GM03348 (cell line): ENCODE data around the gene DUSP28.
A peak's percentile ranks its signal among the peaks of the same experiment; 100 is the strongest.
"Not testable (repeated sequence)": the region's sequence is repeated elsewhere in the genome, so short reads cannot be mapped to it uniquely, and the experiment has no call there.

ENCODE experiments used
- DNase-seq: peaks from one replicate; pipeline ENCODE4 v3.0.0; 2012; ENCODE audit warnings: low spot score

DUSP28 gene, protein sequence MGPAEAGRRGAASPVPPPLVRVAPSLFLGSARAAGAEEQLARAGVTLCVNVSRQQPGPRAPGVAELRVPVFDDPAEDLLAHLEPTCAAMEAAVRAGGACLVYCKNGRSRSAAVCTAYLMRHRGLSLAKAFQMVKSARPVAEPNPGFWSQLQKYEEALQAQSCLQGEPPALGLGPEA

DNA sequence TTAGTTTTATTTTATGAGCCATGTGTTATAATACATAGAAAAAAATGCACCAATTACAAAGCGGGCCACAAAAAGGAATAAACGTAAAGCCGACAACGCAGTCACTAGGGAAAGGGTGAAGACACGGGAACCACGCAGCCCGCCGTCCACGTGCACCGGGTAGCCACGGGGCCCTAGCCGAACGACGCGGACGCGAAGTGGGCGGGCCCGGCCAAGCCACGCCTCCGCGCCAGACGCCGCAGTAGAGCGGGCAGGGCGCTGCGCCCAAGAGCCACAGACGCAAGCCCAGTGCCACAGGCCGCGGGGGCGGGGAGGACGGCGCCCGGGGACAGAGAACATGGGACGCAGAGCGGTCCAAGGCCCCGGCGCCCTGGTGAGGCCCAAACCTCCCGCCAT is at the start of gene DUSP28:
Gene DUSP28, plus strand, starts transcription at position 274 of the 396 bp plus-strand sequence. CDS start 328 bp downstream, outside the sequence.
- DNase-seq: peak; percentile 96

DNA sequence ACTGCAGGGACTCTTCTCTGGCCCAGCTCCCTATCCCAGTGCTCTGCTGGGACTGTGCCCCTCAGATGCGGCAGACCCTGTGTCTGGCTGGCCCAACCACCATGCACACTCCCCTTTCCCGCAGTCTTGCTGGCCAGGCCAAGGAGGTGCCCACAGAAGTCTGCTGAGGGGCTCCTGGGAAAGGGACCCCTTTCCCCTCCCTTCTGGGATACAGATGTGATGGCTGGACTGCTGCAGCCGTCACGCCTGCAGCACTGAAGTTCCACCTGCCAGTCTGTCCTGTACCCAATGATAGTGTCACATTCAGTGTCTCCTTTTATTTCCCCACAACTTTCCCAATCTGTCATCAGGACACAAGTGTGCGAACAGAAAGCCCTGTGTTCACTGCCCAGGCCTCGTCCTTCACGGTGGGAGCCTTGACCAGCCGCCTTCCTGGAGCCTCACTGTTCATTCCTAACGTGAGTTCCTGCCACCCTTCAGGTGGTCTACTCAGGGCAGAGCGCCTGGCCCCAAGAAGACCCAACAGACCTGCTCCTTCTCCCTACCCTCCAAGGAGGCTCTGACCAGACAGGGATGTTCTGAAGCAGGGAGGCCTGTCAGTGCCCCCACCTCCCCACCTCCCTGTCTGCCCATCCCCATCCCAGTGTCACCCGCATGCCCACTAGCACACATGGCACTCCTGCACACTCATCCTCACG is 49.5 kb upstream of the DUSP28 start:
- DNase-seq: peak; percentile 2

DNA sequence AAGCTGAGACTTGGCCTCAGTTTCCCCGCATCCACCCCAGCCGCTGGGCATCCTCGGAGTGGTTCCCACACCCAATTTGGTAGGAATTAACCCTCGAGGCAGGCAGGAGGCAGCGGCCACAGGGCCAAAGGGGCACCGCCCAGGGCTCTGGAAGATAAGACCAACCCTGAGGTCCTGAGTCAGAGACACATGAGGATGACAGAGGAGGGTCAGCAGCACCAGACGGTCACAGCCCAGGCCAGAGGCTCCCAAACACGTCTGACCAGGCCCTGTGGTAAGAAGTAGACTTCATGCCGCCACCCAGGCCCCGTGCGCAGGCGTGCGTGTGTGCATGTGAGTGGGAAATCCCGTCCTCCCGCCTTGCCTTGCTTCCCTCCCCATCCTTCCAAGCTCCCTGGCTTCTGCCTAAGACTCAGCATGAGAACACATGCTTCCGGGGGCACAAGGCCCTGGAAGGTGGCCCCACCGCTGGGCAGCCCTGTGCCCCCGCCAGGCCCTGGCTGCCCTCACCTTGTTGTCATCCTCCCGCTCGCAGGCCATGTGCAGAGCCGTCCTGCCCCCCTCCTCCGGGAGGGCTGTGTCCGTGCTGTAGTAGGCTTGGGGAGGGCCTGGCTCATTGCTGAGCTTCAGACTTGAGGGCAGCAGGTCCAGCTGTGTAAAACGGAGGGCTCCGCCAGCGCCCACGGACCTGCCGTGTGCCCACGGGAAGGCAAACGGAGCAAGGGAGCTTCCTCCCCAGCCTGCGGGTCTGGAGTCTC is 48.6 kb upstream of the DUSP28 start:
- no peak for DNase-seq

DNA sequence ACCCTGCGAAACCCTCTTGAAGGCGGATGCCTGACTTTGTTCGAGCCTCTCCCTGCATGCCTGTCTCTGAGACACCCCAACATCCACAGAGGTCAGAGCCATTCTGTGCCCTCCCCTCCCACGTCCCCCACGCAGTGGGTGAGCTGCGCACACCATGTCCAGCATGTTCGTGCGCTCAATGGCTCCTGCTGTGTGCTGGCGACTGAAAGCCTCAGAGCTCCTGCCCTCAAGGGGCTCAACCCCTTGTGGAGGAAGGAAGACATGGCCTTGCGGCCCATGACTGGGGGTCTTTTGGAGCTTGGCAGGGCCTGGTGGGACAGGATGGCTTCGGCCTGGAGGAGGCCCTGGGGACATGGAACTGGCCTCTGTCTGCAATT is 48.1 kb upstream of the DUSP28 start:
- DNase-seq: no peak

DNA sequence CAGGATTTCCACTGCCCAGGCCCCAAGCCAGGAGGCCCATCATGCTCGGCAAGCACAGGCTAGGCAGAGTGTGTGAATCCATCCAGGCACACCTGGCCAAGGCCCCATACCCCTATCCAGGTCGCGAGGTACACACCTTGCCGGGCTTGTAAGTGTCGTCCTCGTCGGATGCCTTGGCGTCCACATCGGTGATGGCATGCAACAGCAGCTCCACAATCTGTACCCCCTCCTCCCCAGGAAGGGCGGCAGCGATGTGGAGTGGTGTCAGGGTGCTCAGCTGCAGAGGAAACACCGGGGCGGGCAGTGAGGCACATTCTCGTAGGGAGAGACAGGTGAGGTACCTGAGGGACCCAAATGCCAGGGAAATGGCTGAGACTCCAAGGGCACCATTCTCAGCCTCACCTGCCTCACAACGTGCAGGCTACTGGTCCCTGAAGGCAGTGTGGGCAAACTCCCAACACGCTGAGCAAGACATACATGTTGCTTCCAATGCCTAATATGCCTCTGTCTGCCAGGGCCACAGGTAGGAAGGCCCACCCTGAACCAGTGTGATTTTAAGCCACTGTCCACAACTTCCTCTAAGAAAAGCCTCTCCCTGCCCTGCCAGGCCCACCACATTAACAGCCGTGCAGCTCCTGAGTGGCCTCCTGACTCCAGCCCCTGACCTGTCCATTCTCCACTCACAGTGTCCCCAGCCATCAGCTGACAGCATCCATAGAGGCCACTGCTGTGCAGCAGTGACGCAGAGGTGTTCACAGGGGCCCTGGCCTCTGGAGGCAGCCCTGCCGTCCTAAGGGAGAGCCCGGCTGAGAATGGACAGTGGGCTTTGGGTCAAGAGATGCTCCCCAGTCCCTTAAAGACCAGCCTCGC is 47.3 kb upstream of the DUSP28 start:
- no peak for DNase-seq

DNA sequence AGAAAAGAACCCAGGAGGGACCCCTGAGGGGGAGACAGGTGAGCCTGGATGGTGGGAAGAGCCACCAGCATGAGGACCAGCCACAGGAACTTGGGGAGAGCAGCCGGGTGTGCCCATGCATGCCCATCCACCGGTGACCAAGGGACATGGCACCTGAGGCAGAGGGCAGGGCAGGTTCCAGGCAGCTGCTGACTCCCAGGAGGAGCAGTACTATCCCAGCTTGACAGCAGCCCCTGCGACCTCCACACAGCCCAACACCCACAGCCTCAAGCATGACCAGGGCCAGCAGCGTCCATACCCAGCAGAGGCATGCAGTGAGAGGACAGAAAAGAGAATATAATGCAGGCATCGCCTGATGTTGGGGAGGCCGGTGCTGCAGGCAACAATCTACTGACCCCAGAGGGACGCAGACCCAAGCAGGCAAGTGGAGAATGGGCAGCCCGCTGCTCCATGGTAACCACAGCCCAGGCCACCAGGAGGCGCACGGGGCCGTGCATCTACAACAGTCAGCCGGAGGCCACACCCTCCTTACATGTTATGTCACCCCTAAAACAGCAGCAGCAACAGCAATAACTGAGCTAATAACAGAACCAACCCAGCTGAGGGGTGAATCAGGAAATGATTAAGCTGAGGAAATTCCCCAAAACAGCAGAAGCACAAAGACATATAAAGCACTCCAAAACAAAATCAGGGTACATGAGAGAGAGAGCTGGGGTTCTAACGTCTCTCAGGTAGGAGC is 46.4 kb upstream of the DUSP28 start:
- DNase-seq: peak; percentile 96

DNA sequence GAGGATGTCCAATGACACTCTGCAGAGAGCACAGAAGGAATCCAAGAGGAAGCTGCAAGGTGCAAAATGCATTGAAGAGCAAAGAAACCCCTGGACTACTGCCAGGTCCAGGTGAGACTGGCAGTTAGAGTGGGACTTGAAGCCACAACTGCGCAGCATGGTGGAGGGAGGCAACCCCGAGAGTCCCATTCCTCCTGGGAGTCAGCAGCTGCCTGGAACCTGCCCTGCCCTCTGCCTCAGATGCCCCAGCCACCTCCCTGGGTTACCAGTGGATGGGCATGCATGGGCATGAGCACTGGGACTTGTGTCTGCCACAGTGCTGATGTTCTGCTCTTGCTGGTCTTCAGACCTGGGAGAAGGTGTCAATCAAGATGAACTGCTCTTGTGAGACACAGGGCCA is 45.5 kb upstream of the DUSP28 start:
- no peak for DNase-seq

DNA sequence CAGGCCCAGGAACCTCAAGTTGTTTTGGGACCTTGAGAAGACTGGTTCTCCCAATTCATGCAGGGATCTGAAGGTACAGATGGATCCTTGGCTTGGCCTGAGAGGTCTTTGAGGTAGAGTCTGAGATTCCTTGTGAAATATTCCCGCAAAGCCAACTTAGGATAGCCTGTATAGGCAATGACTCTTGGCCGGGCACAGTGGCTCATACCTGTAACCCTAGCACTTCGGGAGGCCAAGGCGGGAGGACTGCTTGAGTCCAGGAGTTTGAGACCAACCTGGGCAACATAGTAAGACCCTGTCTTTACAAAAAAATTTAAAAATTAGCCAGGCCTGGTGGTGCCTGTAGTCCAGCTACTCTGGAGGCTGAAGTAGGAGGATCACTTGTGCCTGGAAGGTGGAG is 42.8 kb upstream of the DUSP28 start:
- DNase-seq: no peak

DNA sequence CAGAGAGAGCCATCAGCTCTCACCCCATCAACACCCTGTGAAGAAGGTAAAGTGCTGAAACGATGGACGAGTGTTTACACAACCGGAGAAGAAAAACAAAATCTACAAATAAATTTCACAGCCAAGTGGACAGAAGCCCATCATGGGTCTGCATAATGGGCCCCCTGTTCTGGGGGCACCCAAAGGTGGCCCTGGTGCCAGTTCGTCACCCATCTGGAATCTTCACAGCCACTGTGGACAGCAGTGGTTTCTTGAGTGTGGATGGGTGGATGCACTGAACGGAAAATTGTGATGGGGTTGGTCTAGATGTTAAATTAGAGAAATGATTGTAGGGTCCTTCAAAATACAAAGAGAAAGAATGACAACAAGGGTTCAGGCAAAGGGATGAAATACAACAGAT is 41.2 kb upstream of the DUSP28 start:
- DNase-seq: peak; percentile 2

DNA sequence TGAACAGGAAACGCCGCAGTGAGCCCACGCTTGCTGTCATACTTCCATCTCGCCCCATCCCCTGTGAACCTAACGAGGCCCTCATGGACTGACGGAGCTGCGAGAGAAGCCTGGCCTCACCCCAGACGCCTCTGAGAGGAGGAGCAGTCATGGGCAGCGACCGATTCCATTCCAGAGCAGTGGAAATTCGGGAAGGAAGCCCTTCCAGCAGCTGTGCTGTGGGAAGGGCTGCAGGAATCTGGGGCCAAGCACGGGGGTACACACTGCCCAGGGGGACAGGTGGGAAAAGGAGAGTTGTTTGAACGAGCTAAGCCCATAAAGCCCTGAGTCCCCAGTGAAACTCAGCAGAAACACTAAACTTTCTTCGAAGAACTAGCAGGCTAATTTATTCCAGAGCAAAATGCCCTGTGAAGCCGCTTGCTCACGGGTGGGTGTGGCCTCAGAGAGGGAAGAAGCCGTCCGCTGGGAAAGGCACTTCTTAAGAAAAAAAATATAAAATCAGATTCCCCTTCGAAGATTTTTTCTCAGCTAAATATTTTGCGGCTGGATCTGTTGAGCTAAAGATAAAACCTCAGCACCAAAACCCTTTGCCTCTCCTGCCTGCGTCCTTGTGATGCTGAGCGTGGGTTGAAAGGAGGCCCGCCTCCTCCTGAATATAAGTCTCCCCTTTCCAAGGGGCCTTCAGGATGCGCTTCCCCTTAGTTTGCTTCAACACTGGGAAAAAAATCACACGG is 40.6 kb upstream of the DUSP28 start:
- DNase-seq: peak; percentile 73

DNA sequence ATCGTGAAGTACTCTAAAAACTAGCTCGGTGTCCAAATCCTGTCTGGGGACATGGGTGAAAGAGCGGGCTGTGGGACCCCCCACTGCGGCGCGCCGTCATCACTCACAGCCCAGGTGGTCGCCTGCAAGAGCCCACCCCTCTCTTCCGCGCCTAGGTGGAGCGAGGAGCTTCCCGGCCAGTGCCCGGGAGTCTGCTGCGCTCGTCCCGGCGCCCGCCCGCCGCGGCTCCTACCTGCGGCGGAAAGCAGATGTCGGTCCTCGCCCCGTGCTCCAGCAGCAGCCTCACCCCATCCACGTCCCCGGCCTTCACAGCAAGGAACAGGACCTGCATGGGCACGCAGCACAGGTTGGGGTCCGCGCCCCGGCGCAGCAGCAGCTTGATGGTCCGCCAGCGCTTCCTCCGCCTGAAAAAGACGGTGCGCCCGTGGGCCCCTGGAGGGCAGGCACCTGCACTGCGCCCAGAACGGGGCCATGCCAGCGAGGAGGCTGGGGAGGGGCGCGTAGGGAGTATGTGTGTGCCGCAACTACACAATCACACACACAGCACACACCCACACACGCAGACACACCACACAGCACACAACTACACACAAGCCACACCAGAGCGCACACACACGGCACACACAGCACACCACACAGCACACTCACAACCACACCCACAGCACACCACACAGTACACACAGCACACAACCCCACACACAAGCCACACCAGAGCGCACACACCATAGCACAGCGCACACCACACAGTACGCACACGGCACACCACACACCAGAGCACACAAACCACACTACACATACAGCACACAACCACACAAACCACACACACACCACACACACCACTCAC is 39.8 kb upstream of the DUSP28 start:
- DNase-seq: peak; percentile 36

DNA sequence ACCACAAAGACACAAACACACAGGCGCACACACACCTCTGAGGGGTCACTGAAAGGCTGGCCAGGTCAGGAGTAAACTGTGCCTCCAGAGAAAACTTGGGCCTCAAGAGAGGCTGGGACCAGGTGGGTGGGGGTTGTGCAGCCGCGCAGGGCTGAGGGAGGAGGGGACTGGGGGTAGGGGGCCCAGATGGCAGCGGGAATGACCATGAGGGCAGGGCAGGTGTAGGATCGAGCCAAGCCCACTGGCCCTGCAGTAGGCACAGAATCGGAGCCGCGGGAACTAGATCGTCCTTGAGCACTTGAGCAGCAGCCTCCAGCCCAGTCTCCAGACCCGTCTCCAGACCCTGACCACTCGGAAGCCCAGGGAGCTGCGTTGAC is 39.2 kb upstream of the DUSP28 start:
- no peak for DNase-seq

DNA sequence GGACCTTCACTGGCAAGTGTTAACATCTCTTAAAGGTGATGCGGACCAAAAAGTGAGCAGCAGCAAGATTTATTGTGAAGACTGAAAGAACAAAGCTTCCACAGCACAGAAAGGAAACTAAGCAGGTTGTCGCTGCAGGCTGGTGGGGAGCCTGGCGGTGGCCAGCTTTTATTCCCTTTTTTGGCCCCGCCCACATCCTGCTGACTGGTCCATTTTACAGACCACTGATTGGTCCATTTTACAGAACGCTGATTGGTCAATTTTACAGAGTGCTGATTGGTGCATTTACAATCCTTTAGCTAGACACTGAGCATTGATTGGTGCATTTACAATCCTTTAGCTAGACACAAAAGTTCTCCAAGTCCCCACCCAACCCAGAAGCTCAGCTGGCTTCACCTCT is 38.3 kb upstream of the DUSP28 start:
- DNase-seq: not testable (repeated sequence)

DNA sequence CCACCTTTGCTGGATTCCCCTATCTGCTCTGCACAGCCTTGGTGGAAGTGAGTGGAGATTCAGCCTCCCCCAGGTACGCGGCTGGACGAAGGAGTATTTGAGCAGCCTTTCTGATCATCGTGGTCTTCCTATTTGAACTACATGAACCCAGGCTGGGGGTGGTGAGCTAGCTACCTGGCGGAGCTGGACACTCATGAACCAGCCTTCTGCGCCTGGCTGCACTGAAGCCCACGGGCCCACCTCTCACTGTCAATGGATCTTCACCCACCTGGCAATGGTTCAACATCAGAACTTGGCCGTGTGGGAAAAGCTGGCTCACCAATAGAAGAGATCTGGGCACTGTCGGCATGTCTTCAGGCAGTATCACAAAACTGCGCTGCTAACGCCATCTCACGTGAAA is 37.8 kb upstream of the DUSP28 start:
- DNase-seq: no peak

DNA sequence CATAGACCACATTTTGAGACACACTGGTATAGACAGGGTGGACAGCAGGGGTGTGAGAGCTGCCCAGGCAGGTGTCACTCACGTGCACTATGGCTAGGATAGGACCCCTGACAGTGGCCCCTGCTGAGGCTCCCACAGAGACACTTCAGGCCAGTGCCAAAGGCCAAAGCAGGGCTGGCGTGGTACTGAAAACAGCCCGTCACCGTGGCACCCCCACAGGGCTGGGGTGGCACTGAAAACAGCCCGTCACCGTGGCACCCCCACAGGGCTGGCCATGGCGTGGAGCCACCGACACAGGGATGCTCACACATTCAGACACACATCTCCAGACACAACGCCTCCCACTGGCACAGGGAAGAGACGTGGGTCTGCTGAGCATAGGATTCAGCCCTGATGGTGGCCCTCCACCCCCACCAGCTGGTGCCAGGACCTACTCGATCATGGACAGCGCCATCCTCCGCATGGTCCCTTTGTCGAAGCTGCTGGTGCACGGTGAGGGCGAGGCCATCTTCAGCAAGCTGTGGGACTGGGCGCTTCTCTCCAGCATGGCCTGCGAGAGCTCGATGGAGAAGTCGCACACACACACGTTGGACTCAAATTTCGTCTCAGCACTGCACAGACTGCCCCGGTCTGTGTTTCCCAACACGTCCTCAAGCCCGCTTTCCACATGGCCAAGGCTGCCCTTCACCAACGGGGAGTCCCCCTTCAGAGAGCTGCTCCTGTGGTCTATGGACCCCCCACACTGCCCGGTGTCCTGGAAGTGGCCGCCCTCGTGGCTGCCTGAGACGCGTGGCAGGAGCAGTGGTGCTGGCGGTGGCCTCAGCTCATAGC is 36.5 kb upstream of the DUSP28 start:
- DNase-seq: peak; percentile 4

DNA sequence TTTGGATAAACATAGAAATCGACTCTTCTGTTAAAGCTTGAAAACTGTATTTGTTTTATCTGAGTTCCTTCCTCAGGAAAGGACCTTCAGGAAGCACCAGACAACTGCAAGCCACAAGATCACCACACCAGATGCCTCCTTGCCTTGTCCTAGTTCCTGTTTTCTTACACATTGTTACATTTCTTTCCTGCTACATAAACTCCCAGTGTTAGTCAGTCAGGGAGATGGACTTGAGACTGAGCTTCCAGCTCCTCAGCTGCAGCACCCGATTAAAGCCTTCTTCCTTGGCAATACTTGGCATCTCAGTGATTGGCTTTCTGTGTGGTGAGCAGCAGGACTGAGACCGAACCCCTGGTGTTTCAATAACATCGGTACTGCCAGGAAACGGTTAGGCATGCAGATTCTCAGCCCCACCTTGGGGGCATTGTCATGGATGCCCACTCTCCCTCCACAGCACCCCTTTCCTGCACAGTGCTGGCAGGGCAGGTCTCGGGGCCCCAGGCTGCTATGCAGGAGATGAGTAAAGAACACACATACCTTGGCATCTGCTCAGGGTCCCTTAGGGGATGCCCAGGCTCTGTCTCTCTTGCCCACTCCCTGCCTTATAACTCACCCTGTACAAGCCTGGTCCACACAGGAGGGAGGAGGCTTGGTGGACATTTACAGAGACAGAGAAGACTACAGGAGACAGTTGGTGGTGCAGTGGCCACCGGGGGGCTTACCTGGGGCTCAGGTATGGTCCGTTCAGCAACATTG is 35.0 kb upstream of the DUSP28 start:
- DNase-seq: no peak

DNA sequence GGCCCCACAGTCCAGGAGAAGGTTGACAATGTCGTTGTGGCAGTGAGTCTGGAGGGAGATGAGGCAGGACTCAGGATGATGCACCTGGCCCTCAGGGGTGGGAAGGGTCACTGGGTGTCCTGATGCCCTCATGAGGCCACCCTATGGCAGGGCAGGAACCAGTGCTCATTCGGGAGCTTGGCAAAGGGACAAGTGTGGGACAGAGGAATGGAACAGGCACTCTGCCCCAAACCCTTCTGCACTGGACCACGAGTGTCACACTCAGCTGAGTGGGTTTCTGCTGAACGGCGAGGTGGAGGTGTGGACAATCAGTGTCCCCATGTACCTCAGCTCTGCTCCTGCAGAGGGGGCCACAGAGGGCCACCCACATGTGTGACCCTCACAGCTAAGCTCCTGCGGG is 34.4 kb upstream of the DUSP28 start:
- DNase-seq: no peak

DNA sequence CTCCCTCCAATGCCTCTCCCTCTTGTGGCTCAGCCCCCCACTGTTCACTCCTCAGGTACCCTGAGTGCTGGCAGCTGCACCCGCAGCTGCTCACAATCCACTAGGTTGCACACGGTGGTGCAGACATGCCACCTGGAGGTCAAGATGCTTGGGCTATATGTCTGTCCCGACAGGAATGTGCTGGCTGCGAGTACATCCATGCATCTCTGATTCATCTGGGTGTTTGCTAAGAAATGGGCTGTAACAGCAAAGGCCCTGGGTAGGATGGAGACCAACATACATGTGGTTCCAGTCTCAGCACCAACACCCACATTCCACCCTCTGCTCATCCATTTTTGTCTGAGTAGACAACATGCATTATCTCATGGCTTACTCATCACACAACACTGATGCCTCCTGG is 33.6 kb upstream of the DUSP28 start:
- no peak for DNase-seq
